ENCODE data around the gene AKAP13.
"Not testable (repeated sequence)": the region's sequence is repeated elsewhere in the genome, so short reads cannot be mapped to it uniquely, and the experiment has no call there.

AKAP13 gene

GRCh38 chr15:85335193-85335942 is 45.0 kb upstream of the AKAP13 start:
- TF ChIP-seq, protein P1, sequence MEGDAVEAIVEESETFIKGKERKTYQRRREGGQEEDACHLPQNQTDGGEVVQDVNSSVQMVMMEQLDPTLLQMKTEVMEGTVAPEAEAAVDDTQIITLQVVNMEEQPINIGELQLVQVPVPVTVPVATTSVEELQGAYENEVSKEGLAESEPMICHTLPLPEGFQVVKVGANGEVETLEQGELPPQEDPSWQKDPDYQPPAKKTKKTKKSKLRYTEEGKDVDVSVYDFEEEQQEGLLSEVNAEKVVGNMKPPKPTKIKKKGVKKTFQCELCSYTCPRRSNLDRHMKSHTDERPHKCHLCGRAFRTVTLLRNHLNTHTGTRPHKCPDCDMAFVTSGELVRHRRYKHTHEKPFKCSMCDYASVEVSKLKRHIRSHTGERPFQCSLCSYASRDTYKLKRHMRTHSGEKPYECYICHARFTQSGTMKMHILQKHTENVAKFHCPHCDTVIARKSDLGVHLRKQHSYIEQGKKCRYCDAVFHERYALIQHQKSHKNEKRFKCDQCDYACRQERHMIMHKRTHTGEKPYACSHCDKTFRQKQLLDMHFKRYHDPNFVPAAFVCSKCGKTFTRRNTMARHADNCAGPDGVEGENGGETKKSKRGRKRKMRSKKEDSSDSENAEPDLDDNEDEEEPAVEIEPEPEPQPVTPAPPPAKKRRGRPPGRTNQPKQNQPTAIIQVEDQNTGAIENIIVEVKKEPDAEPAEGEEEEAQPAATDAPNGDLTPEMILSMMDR (conservative IDR thresholded peaks at IDR 0.05) = no peak
- TF ChIP-seq ZFX (IDR thresholded peaks at IDR 0.05) = no peak
- no peak overlapping the region for H3K27ac ChIP-seq

DNA sequence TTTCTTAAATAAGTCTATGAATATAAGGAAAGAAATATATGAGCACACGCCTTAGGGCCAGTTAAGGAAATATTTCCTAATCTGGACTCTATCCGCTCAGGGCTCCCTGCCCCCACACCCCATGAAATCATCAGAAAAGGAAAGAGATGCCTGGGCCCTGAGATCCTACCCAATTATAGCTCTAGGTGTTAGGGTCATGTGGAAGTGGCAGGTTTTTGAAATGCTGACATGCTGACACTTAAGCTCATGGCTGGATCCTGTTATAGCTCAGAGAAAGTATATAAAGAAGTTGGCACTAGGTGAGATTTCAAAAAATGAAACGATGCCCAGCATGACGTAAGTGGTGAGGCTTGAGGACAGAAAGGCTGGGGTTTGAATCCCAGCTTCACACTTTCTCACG is 43.5 kb upstream of the AKAP13 start:
- H3K27ac ChIP-seq = no peak overlapping the region

DNA sequence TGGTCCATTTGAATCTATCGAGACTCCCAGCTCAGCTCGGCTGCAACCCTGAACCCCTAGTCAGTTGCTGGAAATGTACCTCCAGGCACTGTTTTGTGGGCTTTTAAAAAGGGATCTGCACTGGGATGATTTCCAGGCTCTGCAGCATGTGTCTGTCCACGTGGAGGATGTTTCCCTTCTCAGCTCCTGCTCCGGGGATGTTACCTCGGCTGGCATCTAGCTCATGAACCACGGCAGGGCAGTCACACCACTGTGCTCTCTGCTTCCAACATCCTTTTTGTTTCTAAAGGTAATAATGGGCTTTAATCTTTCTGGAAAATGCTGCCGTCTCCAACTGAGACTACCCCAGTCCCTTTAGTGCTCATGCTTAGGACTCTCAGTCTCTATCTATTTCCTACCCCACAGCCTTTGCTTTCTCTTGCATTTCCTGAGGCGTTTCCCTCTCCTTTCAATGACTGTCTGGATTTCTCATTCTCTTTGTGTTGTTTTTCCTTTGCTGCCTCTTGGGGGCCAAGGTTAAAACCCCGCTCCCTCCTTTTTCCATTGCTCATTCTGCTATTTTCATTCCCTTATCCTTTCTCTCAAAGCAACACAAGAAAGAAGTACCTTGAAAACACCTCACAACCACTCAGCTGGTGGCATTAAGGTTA is 42.9 kb upstream of the AKAP13 start:
- no peak overlapping the region for H3K27ac ChIP-seq
- TF ChIP-seq, protein P1 (conservative IDR thresholded peaks at IDR 0.05) = no peak
- TF ChIP-seq ZFX (IDR thresholded peaks at IDR 0.05) = no peak

More for the DNA sequence above, 43.5 kb upstream of the AKAP13 start:
- no peak for TF ChIP-seq ZFX (IDR thresholded peaks at IDR 0.05)
- TF ChIP-seq, protein P1 (conservative IDR thresholded peaks at IDR 0.05) = no peak

DNA sequence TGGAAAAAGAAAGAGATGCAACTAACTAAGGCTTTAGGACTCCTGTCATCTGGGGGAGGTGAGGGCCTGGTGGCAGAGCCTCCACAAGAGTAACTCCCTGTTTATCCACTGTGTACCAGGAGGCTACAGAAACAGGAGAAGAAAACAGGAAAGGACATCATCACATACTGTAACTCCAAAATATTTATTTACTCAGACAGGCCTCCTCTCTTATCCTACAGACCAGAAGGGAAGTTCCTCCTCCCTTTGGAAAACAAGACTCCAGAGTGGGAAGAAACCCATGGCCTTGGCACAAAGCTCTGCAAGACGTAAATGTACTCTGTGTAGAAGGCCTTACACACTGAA is 40.1 kb upstream of the AKAP13 start:
- H3K27ac ChIP-seq = no peak overlapping the region
- TF ChIP-seq ZFX (IDR thresholded peaks at IDR 0.05) = no peak
- TF ChIP-seq, protein P1 (conservative IDR thresholded peaks at IDR 0.05) = no peak

DNA sequence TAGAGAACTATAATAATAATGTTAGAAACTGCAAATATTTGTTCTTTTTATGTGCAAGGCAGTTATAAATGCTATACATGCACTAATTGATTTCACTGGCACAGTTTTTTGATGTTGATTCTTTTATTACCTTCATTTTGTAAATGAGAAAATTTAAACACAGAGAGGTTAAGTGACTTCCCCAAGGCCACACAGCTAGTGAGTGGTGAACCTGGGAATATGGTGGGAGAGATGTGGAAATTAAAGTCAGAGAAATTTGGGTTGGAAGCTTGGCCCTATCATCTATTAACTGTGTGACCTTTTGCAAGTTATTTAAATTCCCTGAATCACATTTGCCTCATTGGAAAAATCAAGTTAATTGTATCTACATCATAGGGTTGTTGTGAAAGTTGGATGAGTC is 39.6 kb upstream of the AKAP13 start:
- TF ChIP-seq, protein P1 (conservative IDR thresholded peaks at IDR 0.05) = no peak
- no peak for TF ChIP-seq ZFX (IDR thresholded peaks at IDR 0.05)
- H3K27ac ChIP-seq = no peak overlapping the region

DNA sequence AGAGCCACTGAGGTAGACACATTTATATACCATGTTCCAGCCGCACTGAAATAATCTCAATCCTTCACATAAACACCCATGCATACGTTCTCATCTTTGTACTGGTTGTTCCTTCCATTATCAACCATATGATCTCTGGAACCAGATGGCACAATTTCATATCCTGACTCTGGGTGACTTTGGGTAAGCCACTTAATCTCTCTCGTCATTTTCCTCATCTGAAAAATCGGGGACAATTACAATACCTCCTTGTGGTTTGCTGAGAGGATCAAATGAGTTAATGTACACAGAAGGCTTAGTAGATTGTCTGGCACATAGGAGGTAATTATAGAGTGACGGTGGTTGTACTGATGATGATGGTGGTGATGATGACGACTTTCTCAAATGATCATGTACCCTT is 38.2 kb upstream of the AKAP13 start:
- H3K27ac ChIP-seq = not testable (repeated sequence)

- H3K27ac ChIP-seq = not testable (repeated sequence)
Measured at GRCh38 chr15:85343443-85343842, 37.0 kb upstream of the AKAP13 start.

DNA sequence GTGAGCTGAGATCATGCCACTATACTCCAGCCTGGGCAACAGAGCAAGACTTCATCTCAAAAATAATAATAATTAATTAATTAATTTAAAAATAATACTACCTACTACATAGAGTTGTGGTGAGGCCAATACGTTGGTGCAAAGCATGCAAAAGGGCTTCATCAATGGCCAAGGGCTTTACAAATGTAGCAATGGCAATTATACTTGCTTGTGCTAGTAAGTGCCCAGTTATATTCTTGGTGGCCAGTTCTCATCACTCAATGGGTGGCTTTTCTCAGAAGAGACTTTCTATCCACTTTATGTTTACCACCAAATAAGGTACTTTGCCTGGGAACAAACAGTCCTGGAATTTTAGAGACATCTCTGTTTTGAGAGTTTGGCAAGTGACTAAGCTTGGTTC is 36.2 kb upstream of the AKAP13 start:
- not testable (repeated sequence) for H3K27ac ChIP-seq

- not testable (repeated sequence) for H3K27ac ChIP-seq
Measured at GRCh38 chr15:85344653-85345114, 35.7 kb upstream of the AKAP13 start.

DNA sequence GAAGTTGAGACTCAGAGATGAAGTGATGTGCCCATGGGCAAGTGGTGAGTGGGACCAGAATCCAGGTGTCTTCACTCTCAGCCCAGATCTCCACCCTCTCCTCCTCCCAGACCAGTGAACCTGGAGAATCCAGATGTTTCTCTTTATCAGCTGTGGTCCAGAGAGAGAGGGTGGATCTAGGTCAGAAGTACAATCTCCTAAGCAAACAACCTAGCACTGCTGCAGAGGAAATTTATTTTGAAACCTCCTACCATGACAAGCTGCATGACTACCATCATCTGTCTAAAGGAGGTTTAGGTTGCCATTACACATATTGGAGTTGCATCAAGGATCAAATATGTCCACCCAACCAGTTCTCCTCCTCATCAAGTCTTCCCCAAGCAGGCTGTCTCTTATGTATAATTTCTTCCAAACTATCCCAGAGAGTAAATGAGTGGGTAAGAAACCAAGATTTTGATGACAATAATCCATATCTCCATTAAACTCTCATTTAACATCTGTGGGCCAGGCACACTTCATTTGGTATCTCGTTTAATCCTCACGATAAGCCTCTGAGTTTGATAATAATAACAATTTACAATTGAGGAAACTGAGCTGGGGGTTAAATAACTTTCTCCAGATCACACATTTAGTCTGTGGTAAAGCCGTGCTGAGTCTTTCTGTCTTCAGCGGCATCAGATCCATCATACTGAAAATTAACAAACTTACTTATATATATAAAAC is 35.0 kb upstream of the AKAP13 start:
- H3K27ac ChIP-seq = not testable (repeated sequence)

DNA sequence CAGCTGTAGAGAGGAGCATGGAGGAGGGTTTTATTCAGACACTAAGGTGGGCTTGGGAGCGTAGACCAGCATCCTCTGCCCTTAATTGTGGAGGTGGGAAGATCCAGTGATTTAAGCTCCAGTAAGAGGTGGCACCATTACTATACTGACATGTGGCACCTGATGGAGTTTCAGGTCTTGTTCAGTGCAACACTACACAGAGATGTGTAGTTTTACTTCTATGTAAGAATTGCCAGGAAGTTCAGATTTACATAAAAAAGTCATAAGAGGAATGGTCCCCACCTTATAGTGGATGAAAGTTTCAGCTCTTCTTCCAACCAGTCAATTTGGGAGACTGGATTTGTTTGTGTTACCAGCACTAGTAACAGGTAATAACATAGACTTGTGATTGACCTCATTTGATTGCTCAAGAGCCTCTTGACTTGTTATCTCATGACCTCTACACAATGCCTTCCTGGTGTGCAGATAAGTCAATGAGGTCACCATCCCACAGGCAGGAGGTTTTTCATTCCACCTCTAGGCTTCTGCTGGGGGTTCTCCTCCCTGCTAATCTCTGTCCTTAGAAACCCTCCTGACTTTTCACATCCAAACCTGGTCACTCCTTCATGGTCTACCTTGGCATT is 33.8 kb upstream of the AKAP13 start:
- not testable (repeated sequence) for H3K27ac ChIP-seq

- H3K27ac ChIP-seq = not testable (repeated sequence)
Measured at GRCh38 chr15:85347264-85348047, 32.9 kb upstream of the AKAP13 start.

All from C4-2B (cell line).